ENCODE results near the gene SPEF1.

SPEF1 gene

DNA sequence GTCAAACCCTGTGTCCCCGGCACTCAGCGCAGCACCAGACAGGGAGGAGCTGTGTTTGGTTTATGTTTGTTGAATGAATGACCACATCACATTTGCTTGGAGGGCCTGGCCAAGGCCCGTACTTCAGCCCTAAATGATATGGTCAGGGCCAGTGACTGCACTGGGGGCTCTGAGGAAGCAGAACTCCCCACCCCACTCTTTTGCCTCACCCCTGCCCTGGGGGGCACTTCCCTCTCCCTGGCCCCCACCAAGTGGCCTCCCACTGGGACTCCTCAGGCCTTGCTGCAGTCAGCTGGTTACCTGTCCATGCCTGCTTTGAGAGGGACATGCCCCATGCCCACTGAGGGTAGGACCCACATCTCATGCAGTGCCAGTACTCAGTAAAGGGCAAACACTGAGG, 16.6 kb downstream of the SPEF1 start:
- no peak for DNase-seq

DNA sequence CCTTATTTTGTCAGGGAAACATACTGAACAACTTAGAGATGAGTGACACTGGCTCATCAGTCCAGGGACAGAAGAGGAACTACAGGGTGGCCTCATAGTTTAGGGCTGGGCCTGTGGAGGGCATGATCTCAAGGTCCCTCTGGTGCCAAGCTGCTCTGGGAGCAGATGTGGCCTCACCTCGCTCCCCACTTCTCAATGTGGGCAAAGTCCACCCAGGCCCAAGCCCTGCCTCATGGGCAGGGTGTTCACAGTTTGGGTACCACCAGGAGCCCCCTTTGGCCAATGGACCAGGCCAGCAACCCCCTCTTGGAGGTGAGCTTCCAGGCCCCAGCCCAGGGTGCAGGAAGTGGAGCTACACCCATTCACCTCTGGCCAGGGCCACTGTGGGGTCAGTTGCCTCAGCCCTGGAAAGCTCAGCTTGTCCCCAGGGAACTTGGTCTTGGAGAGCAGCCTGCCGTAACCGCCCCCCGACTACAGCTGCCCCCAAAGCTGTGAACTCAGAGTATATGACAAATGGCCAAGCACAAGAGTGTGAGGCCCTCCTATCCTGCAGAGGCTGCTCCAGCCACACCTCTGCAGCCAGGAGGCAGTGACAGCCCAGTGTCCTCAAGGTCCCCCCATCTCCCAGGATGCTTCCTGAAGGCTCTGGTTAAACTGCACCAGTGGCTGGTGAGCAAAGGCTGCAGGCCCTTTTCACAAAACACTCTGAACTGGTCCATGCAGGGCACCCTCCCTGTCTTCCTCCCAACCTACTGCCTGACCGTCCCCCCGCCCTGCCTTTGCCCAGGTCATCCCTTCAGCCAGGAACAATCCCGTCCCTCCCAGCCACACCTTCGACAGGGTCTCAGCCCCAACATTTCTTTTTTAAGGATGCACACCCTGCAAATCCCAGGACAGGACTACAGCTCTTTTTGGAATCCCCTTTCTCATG, 17.3 kb downstream of the SPEF1 start:
- DNase-seq: no peak

DNA sequence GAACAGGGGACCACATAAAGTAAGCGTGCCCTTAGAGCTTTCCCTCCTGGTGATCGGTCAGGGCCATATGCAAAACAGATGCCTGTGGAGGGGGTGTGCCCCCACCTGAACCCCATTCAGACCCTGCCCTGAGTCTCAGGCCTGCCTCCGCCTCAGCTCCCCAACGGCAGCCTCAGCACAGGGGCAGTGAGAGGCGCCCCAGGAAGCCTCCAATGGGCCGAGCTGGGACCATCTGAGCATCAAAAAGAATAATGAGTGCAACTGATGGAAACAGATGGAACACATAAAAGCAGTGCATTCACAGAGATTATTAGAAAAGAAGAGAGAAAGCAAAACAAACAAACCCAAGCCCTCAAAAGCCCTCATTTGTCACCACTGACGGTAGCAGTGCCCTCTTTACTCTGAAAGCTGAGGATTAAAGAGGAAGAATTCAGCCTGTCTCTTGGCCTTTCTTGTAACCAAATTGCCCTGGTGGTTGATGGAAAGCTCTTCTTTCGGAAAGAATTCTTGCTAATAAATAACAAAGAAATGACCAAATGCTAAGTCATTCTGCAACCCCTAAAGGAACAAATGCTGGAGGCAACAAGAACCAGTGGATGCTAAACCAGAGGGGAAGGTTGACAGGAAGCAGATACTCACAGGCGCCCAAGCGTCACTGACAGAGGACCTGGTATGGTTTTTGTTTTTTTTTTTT, 20.4 kb downstream of the SPEF1 start:
- no peak for DNase-seq

DNA sequence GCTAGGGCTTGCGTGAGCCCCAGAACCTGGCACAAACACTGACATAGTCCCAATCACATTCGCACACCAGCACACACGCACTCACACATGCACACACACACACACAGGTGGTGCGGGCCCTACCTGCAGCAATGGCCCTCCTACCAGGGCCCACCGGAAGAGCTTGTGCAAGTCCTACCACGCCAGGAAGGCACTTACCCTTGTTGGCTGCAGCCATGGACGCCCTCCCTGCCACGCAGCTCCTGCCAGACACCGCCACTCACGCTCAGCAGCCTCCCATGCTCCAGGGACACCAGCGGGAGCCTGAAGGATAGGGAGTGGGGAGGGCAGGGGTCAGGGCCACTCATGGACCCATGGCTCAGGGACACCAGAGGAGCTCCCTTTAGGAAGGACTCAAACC, 21.4 kb downstream of the SPEF1 start:
- DNase-seq: no peak

DNA sequence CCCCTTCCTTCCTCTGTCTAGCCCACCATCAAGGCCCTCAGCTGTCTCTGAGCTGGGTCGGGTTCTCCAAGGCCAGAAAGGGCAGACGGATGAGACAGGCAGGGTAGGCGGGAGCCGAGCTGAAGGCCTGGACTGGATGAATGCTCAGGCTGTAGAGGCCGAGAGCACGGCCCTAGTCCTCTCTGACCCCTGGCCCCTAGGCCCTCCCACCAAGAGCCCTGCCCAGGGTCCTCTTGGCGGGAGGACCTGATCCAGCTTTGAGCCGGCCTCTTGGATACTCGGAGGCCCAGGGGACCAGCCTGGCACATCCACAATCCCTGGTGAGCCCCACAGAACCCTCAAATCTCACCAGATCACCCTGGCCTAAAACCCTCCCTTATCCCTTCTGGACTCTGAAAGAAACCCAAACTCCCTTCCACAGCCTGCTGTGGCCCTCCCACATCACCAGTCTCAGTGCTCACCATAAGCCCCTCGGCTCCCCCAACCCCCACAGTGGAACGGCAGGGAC, 21.9 kb downstream of the SPEF1 start:
- DNase-seq: no peak

DNA sequence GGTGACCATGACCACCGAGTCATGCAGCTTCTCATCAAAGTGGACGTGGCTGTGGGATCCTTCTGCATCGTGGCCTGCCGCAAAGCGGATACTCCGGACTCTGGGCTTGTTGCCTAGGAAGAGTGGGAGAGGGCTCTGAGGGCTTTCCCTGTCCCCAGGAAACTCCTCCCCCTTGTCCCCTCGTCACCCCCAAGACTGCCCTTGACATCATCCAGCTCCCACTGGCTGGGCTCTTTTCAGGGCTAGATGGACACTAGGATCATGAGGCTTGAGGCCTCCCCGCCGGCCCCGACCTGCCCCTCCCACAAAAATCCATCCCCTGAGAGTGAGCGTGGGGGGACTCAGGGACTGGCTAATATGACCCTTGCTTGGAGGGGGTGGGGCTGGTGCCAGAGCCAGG, 22.7 kb downstream of the SPEF1 start:
- DNase-seq: no peak

DNA sequence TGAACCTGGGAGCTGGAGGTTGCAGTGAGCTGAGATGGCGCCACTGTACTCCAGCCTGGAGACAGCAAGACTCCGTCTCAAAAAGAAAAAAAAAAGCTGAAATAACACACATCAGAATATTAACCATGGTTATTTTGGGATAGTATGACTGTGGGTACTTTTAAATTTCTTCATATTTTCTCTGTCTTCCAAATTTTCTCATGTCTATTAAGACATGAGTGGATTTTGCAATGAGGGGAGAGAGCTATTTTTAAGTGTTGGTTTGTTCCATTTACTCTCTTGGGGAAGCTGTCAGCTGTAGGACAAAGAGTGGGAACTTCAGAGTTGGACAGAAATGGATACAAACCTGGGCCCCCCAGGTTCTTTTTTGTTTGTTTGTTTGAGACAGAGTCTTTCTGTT, 24.0 kb downstream of the SPEF1 start:
- no peak for DNase-seq

DNA sequence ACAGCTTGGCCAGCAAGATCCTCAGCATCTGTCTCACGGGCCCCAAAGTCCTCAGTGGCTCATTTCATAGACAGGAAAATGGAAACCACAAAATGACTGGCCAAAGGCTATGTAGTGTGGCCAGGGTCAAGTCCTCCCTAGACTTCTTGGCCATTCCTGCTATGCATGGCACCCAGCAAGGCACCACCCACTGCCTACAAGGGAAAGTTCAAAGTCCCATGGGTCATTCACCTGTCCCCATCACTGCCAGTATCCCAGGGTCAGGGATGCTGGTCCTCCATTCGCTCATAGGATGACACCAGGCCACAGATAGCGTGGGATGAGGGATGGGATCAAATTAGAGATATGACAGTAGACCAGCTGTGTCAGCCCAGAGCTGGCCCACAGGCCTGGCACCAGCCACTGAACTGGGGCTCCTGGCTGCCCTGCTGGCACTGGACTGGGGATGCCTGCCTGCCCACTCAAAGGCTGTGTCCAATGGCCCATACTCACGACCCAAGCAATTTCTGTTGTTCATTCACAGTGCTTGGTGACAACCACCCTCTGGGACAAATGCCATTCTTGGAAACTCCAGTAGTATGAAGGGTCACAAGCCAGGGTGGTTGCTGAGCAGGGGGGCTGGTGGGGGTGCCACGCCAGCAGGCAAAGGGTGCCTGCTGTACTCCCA, 25.3 kb downstream of the SPEF1 start:
- DNase-seq: no peak

DNA sequence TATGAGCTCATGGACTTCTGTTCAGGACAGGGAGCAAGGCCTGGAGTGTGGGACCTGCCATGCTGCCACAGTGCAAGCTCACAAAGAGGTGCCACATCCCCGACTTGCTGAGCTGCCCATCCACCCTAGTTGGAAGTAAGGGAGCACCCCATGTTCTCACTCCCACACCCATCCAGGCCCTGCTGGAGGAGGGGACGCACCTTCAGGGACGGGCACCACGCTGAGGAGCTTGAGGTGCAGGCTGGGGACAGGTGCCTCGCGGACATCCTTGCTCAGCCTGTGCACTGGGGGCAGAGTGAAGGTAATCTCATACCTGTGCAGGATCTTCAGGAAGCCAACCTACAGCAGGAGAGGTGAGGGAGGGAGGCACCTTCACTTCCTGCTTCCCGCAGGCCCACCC, 26.0 kb downstream of the SPEF1 start:
- DNase-seq: no peak

DNA sequence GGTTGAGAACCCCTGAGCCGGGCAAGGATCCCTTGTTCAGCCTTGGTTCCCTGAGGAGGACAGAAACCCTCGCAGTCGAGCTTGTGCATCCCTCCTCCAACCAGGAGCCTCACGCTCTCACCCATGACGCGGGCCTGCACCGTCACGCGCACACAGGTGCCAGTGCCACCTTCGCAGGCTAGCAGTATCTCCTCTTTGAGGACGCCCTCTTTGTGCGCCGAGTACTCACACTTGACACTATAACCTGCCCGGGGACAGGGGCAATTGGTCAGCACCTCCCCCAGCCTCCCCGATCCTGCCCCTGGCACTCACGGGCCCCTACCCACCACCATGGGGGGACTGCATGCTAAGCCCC, 27.0 kb downstream of the SPEF1 start:
- DNase-seq: no peak

DNA sequence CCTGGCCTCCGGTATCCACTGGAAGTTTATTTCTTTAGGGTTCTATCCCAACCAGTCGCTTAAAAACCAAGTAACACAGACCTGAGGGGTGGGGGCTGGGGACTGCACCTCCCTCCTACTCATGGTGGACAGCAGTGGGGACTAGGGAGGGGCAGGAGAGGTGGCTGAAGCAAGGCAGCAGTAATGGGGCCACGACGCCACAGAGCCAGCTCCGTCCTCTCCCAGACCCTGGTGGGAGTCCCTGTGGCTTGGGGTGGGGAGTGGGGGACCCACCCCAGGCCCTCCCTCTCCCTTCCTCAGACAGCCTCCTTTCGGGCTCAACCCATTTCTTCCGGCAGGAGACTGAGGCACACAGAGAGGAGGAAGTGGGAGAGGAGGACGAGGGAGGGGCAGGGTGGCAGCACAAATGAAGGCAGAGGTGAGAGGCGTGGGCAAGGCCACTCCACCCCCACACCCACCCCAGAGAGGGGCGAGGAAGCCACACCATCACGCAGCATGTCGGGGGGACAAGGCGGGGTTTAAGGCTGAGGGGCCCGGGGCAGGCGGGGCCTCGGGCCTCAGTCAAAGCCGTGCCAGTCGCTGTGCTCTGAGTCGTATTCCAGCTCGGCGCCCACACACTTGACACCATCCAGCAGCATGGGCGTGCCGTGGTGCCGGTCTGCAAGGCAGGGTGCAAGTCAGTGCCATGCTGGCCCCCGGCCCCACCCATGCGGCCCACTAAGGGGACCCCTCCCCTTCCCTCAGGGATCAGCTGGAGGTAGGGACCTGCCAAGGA, 27.6 kb downstream of the SPEF1 start:
- DNase-seq: no peak

DNA sequence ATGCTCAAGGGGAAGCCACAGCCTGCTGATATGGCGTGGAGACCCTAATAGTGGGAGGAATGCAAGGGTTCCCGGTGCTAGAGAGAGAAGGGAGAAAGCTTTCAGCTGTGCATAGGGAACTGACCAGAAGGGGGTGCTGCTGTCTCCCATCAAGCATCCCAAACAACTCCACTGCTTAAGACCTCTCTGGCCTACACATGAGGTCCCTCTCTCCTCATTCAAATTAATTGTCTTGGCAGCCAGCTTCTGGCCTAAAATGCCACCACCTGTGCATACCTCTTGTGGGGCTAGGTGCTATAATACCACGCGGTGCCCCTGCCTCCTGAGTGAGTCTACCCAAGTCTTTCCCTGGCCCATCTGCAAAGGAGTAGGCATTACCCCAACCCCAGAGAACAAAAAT, 28.1 kb downstream of the SPEF1 start:
- no peak for DNase-seq

DNA sequence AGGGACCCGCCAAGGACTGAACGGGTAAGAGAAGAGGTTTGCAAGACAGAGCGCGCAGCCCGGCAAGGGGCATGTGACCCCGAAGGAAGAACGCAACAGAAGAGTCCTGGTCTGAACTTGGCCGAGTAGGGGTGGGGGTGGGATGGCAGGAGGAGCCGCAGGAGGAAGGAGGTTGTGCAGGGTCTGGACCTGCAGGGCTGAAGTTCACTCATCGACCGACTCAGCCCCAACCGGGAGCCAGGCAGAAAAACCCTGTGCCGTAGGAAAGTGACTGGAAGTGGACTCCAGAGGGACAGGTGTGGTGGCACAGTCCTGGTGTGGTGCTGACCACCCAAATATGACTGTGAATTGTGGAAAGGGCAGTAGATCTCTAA, 28.9 kb downstream of the SPEF1 start:
- no peak for DNase-seq

DNA sequence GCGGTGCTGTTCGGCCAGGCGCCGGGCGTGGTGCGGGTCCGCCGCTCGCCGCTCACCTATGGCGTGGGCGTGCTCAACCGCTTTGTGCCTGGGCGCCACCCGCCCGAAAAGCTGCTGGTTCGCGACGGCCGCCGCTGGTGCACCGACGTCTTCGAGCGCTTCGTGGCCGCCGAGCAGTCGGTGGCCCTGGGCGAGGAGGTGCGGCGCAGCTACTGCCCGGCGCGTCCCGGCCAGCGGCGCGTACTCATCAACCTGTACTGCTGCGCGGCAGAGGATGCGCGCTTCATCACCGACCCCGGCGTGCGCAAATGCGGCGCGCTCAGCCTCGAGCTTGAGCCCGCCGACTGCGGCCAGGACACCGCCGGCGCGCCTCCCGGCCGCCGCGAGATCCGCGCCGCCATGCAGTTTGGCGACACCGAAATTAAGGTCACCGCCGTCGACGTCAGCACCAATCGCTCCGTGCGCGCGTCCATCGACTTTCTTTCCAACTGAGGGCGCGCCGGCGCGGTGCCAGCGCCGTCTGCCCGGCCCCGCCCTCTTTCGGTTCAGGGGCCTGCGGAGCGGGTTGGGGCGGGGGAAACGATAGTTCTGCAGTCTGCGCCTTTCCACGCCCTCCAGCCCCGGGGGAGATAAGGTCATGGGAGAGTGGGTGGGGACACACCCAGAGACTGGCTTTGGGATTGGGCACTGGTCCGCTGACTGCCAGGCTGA, 29.4 kb downstream of the SPEF1 start:
- DNase-seq: no peak

DNA sequence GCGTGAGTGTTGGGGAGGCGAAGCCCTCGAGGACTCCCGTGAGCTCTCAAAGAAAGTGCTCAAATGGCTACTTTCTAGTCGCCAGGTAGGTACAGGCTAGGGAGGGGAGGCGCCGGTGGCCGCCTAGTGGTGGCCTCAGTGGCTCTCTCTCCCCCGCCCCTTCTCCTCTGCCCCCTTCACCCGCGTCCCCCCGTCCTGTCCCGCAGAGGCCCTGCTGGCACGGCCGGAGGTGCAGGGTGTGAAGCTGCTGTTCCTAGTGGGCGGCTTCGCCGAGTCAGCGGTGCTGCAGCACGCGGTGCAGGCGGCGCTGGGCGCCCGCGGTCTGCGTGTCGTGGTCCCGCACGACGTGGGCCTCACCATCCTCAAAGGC, 30.0 kb downstream of the SPEF1 start:
- DNase-seq: no peak

DNA sequence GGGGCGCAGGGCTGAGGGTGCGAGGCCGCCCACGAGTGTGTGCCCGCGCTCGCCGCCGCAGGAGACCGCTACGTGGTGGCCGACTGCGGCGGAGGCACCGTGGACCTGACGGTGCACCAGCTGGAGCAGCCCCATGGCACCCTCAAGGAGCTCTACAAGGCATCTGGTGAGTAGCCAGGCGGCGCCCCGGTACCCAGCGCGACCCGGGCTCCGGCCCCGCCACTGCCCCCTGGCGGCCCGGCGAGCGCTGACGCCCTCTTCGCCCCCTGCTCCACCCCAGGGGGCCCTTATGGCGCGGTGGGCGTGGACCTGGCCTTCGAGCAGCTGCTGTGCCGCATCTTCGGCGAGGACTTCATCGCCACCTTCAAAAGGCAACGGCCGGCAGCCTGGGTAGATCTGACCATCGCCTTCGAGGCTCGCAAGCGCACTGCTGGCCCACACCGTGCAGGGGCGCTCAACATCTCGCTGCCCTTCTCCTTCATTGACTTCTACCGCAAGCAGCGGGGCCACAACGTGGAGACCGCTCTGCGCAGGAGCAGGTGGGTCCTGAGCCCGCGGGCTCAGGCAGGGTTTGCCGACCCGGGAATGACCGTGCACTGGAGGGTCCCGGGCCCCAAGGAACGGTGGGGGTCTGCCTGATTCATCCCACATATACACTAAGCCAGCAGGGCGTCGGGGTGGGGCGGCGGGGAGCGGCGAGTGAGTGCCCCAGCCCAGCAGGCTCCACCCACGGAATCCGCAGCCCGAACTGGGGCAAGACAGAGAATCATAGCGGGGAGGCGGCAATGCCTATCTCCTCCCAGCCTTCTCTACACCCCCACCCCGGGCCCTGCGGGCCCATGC, 31.3 kb downstream of the SPEF1 start:
- peak; percentile 10 for DNase-seq

DNA sequence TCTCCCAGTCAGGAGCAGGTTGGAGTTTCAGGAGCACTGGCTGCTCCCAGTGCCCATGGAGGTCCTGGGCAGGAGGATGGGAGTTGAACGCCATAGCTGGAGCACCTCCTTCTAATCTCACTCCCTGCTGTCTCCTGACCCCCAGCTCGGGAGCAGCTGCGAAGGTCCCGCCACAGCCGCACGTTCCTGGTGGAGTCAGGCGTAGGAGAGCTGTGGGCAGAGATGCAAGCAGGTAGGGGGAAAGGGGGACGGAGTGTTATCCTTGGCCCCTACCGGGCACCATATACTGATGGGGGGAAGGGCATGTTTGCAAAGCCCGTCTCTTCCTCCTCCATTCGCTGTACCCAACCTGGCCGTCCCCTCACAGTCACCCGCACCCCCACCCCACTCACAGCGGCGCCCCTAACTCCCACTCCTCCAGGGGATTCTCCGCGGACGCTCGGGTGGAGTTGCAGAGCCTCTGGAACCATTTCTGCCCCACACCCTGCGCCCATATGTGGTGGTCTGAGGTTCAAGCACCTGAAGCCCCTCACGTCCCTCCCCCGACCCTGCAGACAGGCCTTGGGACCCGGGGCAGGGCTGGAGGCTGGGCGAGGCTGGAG, 32.1 kb downstream of the SPEF1 start:
- no peak for DNase-seq

DNA sequence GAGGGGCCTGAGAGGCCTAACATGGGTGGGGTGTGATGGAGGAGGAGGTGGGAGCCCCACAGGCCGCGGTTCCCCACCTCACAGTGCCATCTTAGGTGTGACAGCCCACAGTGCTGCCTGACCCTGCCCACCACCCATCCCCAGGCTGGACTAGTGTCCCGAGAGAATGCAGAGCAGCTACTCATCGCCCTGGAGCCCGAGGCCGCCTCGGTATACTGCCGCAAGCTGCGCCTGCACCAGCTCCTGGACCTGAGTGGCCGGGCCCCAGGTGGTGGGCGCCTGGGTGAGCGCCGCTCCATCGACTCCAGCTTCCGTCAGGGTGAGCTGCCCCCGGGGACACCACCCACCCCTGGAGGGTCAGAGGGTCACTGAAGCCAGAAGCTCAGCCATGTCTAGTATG, 33.2 kb downstream of the SPEF1 start:
- DNase-seq: no peak

DNA sequence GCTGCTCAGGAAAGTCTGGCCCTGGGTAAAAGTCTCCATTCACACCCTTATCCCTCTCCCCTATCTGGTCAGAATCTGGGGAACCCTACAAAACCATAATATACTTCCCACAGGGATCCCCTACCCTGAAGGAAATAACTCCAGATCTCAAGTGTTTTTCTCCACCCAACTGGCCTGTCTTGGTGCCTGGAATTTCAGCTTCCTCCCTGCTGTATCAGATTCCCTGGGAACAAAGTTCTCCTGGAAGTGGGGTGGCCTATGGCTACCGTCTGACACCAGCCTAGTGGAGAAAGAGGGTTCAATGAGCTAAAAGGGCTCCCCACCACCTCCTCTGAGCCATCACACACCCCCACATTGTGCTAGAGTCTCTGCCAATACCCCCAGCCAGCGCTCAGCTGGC, 33.8 kb downstream of the SPEF1 start:
- DNase-seq: no peak

DNA sequence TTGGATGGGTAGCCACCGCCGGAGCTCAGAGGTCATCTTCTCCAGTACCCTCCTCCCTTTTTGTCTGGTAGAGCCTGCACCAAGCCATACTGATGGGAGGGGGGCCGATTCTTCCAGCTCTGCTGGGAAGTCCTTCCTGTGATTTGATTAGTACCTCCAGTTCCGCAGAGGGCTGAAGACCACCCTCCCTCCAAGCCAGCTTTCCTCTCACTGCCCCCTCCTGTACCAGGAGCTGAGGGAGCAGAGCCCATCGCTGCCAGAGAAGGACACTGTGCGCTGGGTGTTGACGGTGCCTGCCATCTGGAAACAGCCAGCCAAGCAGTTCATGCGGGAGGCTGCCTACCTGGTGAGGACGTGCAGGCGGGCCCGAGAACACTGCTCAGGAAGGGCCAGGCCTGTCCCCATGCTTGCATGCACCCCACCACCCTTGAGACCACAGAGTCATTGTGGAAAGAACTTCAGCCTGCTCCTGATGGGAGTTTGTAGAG, 35.5 kb downstream of the SPEF1 start:
- no peak for DNase-seq
